DND-41 (cell line): Measurements from ENCODE around the gene CTXND1.

Experiments used
- EZH2 ChIP-seq: IDR thresholded peaks from 3 replicates; pipeline ENCODE4 v1.6.1; 2012; ENCODE audit warnings: borderline replicate concordance, low read depth, mild to moderate bottlenecking, moderate library complexity, low read length, inconsistent platforms; ENCODE audit not compliant: severe bottlenecking
- TF ChIP-seq, protein P1 (sequence below): IDR thresholded peaks from 2 replicates; pipeline ENCODE4 v1.5.1; 2012; ENCODE audit warnings: borderline replicate concordance, low read length, moderate library complexity, mild to moderate bottlenecking; ENCODE audit not compliant: poor library complexity, severe bottlenecking; ENCODE audit errors: extremely low read depth

DNA sequence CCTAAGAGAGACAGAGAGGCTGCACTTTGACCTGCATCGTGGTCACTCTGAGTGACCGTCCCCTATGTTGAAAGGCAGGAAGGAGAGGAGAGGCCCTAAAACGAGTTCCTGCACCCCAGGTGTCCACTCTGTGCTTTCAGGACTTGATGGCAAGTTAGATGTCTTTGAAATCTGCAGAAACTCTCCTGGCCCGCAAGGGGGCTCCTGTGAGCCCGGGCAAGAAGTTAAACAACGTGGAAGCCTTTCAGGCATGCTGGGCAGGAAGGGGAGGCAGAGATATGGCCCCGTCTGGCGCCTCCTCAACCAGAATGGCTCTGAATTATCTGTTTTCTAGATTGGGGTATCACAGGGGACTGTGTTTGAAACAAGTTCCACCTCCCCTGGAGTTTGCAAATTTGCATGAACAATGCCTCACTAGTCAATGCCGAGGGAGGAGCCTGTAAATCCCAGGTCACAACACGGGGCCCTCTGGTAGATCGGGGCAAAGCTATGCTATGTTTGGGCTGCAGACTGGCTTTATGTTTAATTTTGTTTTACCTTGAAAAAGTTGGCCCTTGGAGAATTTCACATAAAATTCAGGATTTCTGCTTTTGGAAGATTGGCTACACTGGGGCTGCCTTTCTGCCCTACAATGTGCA, 9.8 kb downstream of the CTXND1 start:
- TF ChIP-seq, protein P1, sequence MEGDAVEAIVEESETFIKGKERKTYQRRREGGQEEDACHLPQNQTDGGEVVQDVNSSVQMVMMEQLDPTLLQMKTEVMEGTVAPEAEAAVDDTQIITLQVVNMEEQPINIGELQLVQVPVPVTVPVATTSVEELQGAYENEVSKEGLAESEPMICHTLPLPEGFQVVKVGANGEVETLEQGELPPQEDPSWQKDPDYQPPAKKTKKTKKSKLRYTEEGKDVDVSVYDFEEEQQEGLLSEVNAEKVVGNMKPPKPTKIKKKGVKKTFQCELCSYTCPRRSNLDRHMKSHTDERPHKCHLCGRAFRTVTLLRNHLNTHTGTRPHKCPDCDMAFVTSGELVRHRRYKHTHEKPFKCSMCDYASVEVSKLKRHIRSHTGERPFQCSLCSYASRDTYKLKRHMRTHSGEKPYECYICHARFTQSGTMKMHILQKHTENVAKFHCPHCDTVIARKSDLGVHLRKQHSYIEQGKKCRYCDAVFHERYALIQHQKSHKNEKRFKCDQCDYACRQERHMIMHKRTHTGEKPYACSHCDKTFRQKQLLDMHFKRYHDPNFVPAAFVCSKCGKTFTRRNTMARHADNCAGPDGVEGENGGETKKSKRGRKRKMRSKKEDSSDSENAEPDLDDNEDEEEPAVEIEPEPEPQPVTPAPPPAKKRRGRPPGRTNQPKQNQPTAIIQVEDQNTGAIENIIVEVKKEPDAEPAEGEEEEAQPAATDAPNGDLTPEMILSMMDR, result peak; percentile 22
- no peak for TF ChIP-seq EZH2
